ENCODE results near the gene REEP1.

The REEP1 gene

DNA sequence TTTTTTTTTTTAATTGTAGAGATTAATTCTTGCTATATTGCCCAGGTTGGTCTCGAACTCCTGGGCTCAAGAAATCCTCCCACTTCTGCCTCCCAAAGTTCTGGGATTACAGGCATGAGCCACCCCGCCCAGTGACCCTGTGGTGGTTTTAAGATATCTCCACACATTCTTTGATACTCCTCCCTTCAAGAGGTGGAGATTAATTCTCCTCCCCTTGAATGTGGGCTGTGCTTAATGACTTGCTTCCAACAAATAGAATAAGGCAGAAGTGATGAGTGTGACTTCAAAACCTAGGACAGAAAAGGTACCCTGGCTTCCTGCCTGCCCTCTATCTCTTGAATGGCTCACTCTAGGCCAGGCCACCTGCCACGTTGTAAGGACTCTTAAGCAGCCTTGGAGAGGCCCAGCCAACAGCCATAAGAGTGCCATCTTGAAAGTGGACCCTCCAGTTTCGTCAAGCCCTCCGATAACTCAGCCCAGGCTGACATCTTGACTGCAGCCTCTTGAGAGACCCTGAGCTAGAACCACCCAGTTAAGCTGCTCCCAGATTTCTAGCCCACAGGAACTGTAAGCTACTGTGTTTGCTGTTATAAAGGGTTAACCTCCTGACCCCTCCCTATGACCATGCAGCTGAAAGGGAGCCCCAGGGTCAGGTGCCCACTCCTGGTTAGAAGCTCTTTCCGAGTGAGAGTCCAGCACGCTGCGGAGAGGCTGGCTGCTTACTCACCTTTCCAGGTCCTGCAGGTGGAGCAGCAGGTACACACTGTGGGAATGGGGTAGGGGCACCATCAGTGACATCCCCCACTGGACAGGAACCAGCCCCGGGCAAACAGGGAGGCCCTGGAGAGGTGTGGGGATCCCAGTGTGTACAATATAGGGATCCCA lies 110.5 kb downstream of the REEP1 start:
- no peak for DNase-seq (ENCODE audit: insufficient read length, low spot score)
- FAIRE-seq = no peak
- TF ChIP-seq, protein P1, sequence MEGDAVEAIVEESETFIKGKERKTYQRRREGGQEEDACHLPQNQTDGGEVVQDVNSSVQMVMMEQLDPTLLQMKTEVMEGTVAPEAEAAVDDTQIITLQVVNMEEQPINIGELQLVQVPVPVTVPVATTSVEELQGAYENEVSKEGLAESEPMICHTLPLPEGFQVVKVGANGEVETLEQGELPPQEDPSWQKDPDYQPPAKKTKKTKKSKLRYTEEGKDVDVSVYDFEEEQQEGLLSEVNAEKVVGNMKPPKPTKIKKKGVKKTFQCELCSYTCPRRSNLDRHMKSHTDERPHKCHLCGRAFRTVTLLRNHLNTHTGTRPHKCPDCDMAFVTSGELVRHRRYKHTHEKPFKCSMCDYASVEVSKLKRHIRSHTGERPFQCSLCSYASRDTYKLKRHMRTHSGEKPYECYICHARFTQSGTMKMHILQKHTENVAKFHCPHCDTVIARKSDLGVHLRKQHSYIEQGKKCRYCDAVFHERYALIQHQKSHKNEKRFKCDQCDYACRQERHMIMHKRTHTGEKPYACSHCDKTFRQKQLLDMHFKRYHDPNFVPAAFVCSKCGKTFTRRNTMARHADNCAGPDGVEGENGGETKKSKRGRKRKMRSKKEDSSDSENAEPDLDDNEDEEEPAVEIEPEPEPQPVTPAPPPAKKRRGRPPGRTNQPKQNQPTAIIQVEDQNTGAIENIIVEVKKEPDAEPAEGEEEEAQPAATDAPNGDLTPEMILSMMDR (IDR thresholded peaks at IDR 0.05; ENCODE audit: insufficient read depth, missing control alignments) = no peak

GRCh38 chr2:86226070-86226469 lies 111.4 kb downstream of the REEP1 start:
- no peak for FAIRE-seq
- TF ChIP-seq, protein P1 (IDR thresholded peaks at IDR 0.05; ENCODE audit: insufficient read depth, missing control alignments) = no peak
- no peak for DNase-seq (ENCODE audit: insufficient read length, low spot score)

- FAIRE-seq (no peak), DNase-seq (ENCODE audit: insufficient read length, low spot score) (no peak)
- TF ChIP-seq, protein P1 (IDR thresholded peaks at IDR 0.05; ENCODE audit: insufficient read depth, missing control alignments) = no peak
These were observed 111.8 kb downstream of the REEP1 start for GRCh38 chr2:86225581-86225980.

- TF ChIP-seq, protein P1 (IDR thresholded peaks at IDR 0.05; ENCODE audit: insufficient read depth, missing control alignments) = no peak
- no peak for FAIRE-seq
- DNase-seq (ENCODE audit: insufficient read length, low spot score) = no peak
These were observed 112.6 kb downstream of the REEP1 start for GRCh38 chr2:86224645-86225355.

- TF ChIP-seq, protein P1 (IDR thresholded peaks at IDR 0.05; ENCODE audit: insufficient read depth, missing control alignments) = no peak
- DNase-seq (ENCODE audit: insufficient read length, low spot score) (peak; percentile 72), FAIRE-seq (no peak)
These were observed 113.4 kb downstream of the REEP1 start for GRCh38 chr2:86223927-86224560.

- TF ChIP-seq, protein P1 (IDR thresholded peaks at IDR 0.05; ENCODE audit: insufficient read depth, missing control alignments) = no peak
- DNase-seq (ENCODE audit: insufficient read length, low spot score) (no peak), FAIRE-seq (no peak)
These were observed 114.1 kb downstream of the REEP1 start for GRCh38 chr2:86223140-86223926.
